HepG2 (cell line): Measurements from ENCODE around the gene ATP5F1E. TPM values are rescaled to one million over a fixed set of nuclear protein-coding genes. Genes with fewer than 3 reads are reported as not detected.

ENCODE experiments used
- ARID5B ChIP-seq: IDR thresholded peaks from 2 replicates; pipeline ENCODE4 v1.4.0; 2020; ENCODE audit warnings: mild to moderate bottlenecking, missing genetic modification reagents
- CC2D1A ChIP-seq: sonication (generic); formaldehyde crosslinking; IDR thresholded peaks from 2 replicates; pipeline ENCODE4 v1.8.1; 2023; ENCODE audit warnings: mild to moderate bottlenecking, missing genetic modification reagents
- CENPX ChIP-seq: sonication (generic); formaldehyde crosslinking; IDR thresholded peaks from 2 replicates; pipeline ENCODE4 v1.9.0; 2021; ENCODE audit warnings: mild to moderate bottlenecking, missing genetic modification reagents, moderate library complexity
- FOXO1 ChIP-seq: sonication (generic); formaldehyde crosslinking; IDR thresholded peaks from 2 replicates; pipeline ENCODE4 v1.4.0; 2020; ENCODE audit warnings: missing genetic modification reagents
- HDAC2 ChIP-seq: sonication (generic); formaldehyde crosslinking; IDR thresholded peaks from 2 replicates; pipeline ENCODE4 v1.4.0; 2020; ENCODE audit warnings: missing genetic modification reagents
- KDM2A ChIP-seq: sonication (generic); formaldehyde crosslinking; IDR thresholded peaks from 2 replicates; pipeline ENCODE4 v1.4.0; 2020; ENCODE audit warnings: low read depth, missing genetic modification reagents, borderline replicate concordance
- KDM3A ChIP-seq: IDR thresholded peaks from 2 replicates; pipeline ENCODE4 v1.6.1; 2018; ENCODE audit warnings: low read depth, missing compliant biosample characterization
- NCOA2 ChIP-seq: sonication (generic); formaldehyde crosslinking; IDR thresholded peaks from 2 replicates; pipeline ENCODE4 v1.8.0; 2022; ENCODE audit warnings: inconsistent platforms
- PATZ1 ChIP-seq: sonication (generic); formaldehyde crosslinking; IDR thresholded peaks from 2 replicates; pipeline ENCODE4 v1.4.0; 2020; ENCODE audit warnings: missing genetic modification reagents
- PRDM15 ChIP-seq: sonication (generic); formaldehyde crosslinking; IDR thresholded peaks from 2 replicates; pipeline ENCODE4 v1.4.0; 2020; ENCODE audit warnings: missing genetic modification reagents
- TRAFD1 ChIP-seq: sonication (generic); formaldehyde crosslinking; IDR thresholded peaks from 2 replicates; pipeline ENCODE4 v1.5.1; 2020; ENCODE audit warnings: missing genetic modification reagents, mild to moderate bottlenecking, borderline replicate concordance
- ZMAT5 ChIP-seq: sonication (generic); formaldehyde crosslinking; IDR thresholded peaks from 2 replicates; pipeline ENCODE4 v1.5.0; 2020; ENCODE audit warnings: mild to moderate bottlenecking, low read depth, missing genetic modification reagents, borderline replicate concordance
- ZNF317 ChIP-seq: sonication (generic); formaldehyde crosslinking; IDR thresholded peaks from 2 replicates; pipeline ENCODE4 v1.5.0; 2020; ENCODE audit warnings: mild to moderate bottlenecking, missing genetic modification reagents
- ZNF552 ChIP-seq: sonication (generic); formaldehyde crosslinking; IDR thresholded peaks from 2 replicates; pipeline ENCODE4 v1.9.0; 2022; ENCODE audit warnings: missing genetic modification reagents, mild to moderate bottlenecking, borderline replicate concordance
- ZNF740 ChIP-seq: sonication (generic); formaldehyde crosslinking; IDR thresholded peaks from 2 replicates; pipeline ENCODE4 v1.4.0; 2020; ENCODE audit warnings: missing genetic modification reagents
- ZNF773 ChIP-seq: sonication (generic); formaldehyde crosslinking; IDR thresholded peaks from 2 replicates; pipeline ENCODE4 v1.4.0; 2020; ENCODE audit warnings: missing genetic modification reagents, borderline replicate concordance
- polyA plus RNA-seq, 8 experiments: library from polyadenylated mRNA; depleted of rRNA in 3 of 8; stranded (reverse) in 7 of 8; unstranded in 1 of 8; fragments of >200 nt; fragmentation: Illumina TruSeq in 4 of 8; extraction: Trizol in 4 of 8; gene quantifications; 2 replicates each; pipeline versions ENCODE4 v1.2.1 to v1.2.3, GENCODE V29; 2011 to 2016; ENCODE audit warnings: low read depth in 4 of 8, missing spikeins in 1 of 8, mixed read lengths in 1 of 8; ENCODE audit not compliant: insufficient read depth in 1 of 8
- total RNA-seq, 5 experiments: library from RNA; depleted of rRNA; stranded (reverse); fragments of >200 nt; fragmentation: Illumina TruSeq; extraction: Trizol; gene quantifications; 2 replicates each; pipeline ENCODE4 v1.2.3, GENCODE V29; 2016; ENCODE audit warnings: low read depth in 1 of 5

Gene ATP5F1E
- total and polyA plus RNA-seq, 2 of the 13 experiments (the other 11 are each of a cell fraction or from before 2014, with no cell fraction given) = 121 to 134 TPM

GRCh38 chr20:58996226-58996611, 35.9 kb downstream of the ATP5F1E start (continued):
- TF ChIP-seq TRAFD1 (CRISPR knock-in tag) (no peak), KDM2A (CRISPR knock-in tag) (no peak), CC2D1A (0 out of 2 replicates have a peak, but pooled peaks have one; percentile 35), KDM3A (CRISPR knock-in tag) (no peak), ZNF317 (CRISPR knock-in tag) (no peak), ZNF740 (CRISPR knock-in tag) (no peak), ZMAT5 (CRISPR knock-in tag) (no peak), ARID5B (CRISPR knock-in tag) (no peak), FOXO1 (CRISPR knock-in tag) (no peak), ZNF552 (CRISPR knock-in tag) (no peak; the same call in 1 of the 2 replicates), HDAC2 (CRISPR knock-in tag) (no peak), NCOA2 (no peak), PRDM15 (CRISPR knock-in tag) (no peak), CENPX (CRISPR knock-in tag) (no peak), ZNF773 (CRISPR knock-in tag) (no peak), PATZ1 (CRISPR knock-in tag) (no peak)
